Activated CD8-positive, alpha-beta memory T cell treated with anti-CD3 and anti-CD28 coated beads, Interleukin-2, amount 50 U/mL, for 24 hours (primary cell): ENCODE data around the gene PACSIN1.

ENCODE experiments used
- DNase-seq: peaks from one replicate; pipeline ENCODE4 v3.0.0-alpha.2; 2020; ENCODE audit errors: extremely low read depth

The PACSIN1 gene

GRCh38 chr6:34527751-34528670 lies 62.1 kb downstream of the PACSIN1 start:
- DNase-seq: no peak

- DNase-seq: no peak
Measured at GRCh38 chr6:34528996-34529664, 63.3 kb downstream of the PACSIN1 start.

- DNase-seq: no peak
Measured at GRCh38 chr6:34529665-34530327, 63.9 kb downstream of the PACSIN1 start.

DNA sequence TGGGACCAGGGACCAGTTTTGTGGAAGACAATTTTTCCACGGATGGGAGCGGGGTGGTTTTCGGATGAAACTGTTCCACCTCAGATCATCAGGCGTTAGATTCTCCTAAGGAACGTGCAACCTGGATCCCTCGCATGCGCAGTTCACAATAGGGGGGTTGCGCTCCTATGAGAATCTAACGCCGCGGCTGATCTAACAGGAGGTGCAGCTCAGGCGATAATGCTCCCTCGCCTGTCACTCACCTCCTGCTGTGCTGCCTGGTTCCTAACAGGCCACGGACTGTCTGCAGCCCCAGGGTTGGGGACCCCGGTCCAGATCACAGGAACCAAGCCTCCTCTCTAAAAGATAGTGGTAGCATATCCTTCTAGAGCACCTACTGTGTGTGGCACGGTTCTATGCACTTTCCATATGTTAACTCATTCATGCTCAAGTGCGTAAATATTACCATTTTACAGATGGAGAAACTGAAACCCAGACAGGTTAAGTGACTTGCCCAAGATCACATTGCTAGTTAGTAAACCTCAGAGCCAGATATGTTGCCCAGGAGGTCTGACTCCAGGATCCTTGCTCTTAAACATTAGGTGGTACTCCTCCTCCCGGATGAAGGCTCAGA lies 65.0 kb downstream of the PACSIN1 start:
- DNase-seq: no peak

- no peak for DNase-seq
Measured at GRCh38 chr6:34531580-34532201, 65.8 kb downstream of the PACSIN1 start.

GRCh38 chr6:34532230-34532629 lies 66.4 kb downstream of the PACSIN1 start:
- DNase-seq: no peak

DNA sequence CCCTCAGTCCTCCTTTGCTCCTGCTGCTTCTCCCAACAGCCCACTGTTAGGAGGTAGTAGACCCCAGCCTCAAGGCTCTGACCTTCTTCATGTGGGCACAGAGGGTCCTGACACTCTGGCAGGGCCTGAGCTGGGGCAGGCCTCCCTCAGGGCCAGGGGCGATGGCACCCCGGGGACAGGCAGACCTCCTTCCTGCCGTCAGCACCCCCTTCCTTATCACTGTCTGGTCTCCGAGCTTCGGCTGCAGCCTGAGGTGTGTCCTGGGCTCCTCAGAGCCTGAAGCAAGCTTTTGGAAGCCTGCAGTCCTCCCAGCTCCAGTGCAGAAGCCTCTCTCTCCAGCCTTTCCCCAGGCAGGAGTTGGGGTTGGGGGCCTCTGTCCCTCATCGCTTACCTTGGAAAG lies 68.3 kb downstream of the PACSIN1 start:
- no peak for DNase-seq

GRCh38 chr6:34534656-34535055 lies 68.8 kb downstream of the PACSIN1 start:
- DNase-seq: no peak

- DNase-seq: no peak
Measured at GRCh38 chr6:34535199-34535598, 69.3 kb downstream of the PACSIN1 start.

DNA sequence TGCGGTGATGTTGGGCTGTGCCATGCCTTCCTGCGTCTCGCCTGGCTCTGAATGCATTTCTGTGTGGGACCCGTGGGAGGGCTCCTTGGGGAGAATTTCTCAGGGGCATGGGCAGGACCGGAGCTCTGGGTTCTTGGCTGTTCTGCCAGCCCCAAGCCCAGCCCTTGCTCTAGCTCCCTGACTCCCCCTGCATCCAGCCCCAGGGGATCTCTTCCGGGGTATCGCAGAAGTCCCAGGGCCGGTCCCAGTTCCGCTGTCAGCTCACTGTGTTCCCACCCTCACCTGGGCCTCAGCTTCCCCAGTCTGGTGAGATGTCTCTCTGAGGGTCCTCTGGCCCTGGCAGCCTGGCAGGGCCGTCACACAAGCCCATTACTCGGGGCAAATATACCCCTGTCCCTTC lies 69.8 kb downstream of the PACSIN1 start:
- no peak for DNase-seq

- DNase-seq: no peak
Measured at GRCh38 chr6:34536251-34536958, 70.5 kb downstream of the PACSIN1 start.

GRCh38 chr6:34536959-34537848 lies 71.3 kb downstream of the PACSIN1 start:
- no peak for DNase-seq

GRCh38 chr6:34537922-34538550 lies 72.2 kb downstream of the PACSIN1 start:
- no peak for DNase-seq

DNA sequence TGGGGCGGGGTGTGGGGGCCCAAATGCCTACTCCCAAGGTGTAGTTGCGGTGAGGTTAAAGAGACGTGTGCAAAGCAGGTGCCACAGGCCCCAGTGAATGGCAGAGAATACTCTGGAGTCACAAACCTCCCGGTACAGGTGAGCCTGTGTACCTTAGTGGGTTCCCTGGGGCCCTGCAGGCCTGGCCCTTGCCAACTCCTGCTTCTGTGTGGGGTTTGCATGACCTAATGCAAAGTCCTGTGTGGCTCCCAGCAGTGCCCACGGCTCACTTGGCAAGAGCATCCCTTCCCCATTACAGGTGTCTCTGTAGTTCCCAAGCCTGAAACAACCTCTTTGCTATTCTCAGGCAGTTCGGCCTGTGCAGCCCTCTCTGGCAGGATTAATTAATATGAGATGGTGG lies 72.7 kb downstream of the PACSIN1 start:
- no peak for DNase-seq

- no peak for DNase-seq
Measured at GRCh38 chr6:34539181-34539580, 73.3 kb downstream of the PACSIN1 start.

GRCh38 chr6:34540222-34540621 lies 74.3 kb downstream of the PACSIN1 start:
- no peak for DNase-seq

DNA sequence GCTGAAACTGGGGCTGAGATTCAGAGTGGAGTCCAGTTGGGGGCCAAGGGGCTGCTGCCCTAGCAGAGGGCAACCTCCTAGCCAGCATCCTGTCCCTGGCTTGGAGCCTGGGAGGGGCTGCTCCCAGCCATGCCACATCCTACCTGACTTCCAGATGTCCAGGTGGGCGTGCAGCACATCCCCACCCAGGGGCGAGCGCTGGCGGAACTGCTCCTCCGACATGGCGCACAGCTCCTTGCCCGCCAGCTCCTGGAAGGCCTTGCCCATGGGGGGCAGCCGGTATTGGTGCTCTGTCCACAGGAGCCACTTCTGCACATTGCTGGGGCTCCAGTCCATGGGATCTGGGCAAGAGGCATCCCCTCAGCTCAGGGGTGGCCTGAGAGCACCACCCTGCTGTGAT lies 75.0 kb downstream of the PACSIN1 start:
- DNase-seq: no peak

DNA sequence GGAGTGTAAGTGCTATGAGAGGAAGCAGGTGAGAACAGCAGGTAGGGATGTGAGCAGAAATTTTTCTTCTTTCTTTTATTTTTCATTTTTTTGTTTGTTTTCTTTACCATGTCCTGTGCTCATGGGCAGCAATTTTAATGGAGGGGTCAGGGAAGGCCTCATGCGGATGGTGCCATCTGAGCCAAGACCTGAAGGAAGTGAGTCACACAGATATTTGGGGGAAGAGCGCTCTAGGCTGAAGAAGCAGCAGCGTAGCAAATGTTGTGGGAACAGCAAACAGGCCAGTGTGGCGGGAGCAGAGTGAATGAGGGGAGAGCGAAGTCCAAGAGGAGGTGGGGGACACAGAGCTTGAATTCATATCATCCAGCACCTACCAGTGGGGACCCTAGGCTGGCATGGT lies 77.5 kb downstream of the PACSIN1 start:
- DNase-seq: no peak

DNA sequence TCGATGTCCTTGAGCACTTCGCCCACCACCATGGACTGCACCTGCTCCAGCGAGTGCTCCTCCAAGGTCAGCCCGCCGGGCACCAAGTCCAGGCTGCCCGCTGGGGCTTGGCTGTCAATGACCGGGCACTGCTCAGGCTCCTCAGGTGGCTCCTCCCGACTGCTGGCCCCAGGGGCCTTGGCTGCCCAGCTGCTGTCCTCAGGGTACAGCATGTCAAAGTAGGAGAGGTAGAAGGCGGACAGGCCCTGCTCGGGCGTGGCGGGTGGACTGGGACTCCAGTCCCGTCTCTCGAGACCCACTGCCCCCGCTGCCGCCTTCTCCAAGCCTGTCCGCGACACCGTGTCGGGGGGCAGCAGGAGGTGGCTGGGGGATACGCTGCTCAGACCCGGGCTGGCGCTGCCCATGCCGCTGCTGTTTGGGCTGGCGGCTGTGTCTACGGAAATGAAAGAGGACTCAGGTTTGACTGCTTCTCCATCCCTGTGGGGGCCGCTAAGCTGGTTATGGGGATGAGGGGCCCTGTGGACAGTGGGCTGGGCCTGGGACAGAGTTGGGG lies 78.3 kb downstream of the PACSIN1 start:
- no peak for DNase-seq
